Cardiac fibroblast (primary cell): Measurements from ENCODE around the gene PAPPA.
A peak's percentile ranks its signal among the peaks of the same experiment; 100 is the strongest.

ENCODE experiments used
- DNase-seq, 2 donors: peaks; one replicate each; pipeline versions ENCODE4 v3.0.0 to v3.0.0-alpha.2; 2010; ENCODE audit warnings: low read depth in 2 of 2
- H3K4me3 ChIP-seq, 2 donors: replicated peaks in 1 of 2; 1 replicate in 1 of 2; 2 replicates in 1 of 2; pipeline ENCODE4 v1.5.1; 2011; ENCODE audit warnings: low read depth in 2 of 2, low read length in 2 of 2, mild to moderate bottlenecking in 2 of 2, moderate library complexity in 1 of 2
- TF ChIP-seq, protein P1 (sequence below): IDR thresholded peaks from one replicate; pipeline ENCODE4 v1.5.1; 2011; ENCODE audit warnings: low read depth, mild to moderate bottlenecking, low read length, inconsistent platforms

Gene PAPPA

DNA sequence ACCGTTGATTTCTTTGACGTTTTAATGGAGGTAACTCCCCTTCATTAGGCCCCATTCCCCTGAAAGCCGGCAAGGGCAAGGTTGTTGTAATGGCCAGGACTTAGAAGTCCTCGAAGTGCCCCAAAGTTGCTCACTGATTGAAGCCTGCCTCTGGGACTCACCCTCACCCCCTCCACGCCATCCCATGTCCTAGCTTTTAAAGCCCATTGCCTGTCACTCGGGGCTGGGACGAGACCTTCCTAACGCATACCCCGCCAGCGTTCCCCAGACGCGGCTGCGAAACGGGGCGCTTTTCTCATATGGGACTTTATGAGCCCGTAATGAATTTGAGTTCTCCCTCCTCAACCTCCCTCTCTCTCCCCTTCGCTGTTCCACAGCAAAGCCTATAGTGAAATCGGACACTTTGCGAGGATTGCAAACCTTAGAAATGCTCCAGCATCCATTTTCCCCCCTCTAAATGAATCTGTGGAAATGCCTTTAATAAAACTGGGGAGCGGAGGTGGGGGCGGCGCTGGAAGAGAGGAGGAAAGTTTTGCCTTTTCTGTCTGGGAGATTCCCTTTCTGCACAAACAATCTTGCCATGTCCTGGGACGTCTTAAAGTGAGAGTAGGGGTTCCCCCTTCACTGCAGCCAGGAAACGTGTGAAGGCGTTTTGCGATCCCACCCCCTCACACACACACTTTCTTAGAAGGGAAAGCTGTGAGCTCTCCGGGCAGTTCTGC lies 1.5 kb downstream of the PAPPA start:
- peak; percentile 78 to 87 for DNase-seq
- TF ChIP-seq, protein P1, sequence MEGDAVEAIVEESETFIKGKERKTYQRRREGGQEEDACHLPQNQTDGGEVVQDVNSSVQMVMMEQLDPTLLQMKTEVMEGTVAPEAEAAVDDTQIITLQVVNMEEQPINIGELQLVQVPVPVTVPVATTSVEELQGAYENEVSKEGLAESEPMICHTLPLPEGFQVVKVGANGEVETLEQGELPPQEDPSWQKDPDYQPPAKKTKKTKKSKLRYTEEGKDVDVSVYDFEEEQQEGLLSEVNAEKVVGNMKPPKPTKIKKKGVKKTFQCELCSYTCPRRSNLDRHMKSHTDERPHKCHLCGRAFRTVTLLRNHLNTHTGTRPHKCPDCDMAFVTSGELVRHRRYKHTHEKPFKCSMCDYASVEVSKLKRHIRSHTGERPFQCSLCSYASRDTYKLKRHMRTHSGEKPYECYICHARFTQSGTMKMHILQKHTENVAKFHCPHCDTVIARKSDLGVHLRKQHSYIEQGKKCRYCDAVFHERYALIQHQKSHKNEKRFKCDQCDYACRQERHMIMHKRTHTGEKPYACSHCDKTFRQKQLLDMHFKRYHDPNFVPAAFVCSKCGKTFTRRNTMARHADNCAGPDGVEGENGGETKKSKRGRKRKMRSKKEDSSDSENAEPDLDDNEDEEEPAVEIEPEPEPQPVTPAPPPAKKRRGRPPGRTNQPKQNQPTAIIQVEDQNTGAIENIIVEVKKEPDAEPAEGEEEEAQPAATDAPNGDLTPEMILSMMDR, result no peak
- peak overlapping the region; percentile 83 to 88 for H3K4me3 ChIP-seq

DNA sequence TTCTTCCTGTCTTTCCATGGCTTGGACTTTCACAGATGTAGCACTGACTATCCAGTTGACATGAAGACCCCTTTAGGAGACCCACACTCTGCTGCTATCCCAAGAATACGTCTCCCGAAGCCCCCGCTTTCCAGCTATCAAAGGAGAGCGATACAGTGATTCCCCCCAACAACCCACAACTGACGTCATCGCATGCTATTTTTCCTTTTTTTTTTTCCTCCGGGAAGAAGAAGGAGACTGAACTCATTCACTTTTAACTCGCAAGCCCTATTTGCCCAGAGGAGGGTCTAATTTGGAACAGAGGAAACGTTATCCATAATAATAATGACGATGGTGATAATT lies 2.1 kb downstream of the PAPPA start:
- DNase-seq, result peak in 1 of 2 donors; percentile 73
- TF ChIP-seq, protein P1, result no peak
- H3K4me3 ChIP-seq, result peak overlapping the region; percentile 83 to 88

DNA sequence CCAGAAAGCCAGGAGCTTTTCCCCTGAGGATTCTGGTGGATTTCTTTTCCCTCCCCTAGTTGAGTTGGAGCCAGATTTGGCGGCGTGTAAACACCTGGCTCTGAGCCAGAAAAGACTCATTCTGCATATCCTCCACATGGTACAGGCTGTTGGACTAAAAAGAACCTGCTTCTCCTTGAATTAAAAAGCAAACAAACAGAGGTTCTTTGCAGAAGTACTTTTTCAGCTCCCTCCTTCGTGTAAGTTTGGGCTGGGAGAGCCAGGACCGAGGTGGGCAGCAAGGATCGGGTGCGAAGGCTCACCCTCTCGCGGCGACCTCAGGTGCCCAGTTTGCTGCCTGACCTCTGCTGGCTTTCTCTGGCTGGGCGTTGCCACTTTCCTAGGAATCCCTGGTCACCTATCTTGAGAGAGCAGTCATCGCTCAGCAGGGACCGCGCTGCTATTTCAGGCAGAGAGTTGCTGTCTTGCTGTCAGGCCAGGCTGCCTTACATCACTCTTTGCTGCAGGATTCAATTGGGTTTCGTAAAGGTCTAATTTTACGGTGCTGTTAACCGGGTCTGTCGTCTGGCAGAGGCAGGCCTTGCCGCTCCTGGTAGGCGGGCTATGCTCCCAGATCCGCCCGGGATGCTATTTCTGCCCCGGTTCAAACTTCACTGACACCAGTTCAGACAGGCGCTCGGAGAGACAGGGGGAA lies 3.2 kb downstream of the PAPPA start:
- TF ChIP-seq, protein P1, result no peak
- DNase-seq, result peak; percentile 95 to 96
- peak overlapping the region; percentile 83 to 88 for H3K4me3 ChIP-seq

DNA sequence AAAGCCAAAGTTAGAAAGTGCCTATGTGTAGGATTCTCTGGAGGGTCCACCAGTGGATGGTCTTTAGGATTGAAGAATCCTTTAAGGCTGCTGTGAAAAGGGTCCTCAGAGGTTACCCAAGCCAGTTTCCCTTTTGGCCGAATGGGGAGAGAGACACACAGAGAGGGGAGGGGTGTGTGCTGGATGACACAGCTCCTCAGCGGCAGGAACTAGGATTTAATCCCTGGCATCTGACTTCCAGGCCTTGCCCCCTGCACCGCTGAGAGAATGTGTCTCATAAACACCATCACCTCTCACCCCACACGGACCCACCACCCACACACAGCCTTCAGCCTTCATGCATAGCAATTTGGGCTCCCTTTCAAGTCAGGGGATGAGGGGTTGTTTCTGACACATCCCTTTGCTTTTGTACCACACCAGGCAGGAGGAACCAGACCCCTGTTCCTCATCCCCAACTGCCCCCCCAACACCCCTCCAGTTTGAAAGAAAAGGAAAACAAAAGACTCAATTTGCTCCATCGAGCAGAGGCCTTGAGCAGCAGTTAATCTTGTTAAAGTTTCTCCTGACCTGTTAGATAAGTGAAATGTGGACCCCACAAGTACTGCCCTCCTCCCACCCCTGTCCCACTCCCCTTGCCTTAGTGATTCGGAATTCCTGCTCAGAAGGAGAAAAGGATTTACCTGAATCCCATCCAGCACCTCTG lies 4.0 kb downstream of the PAPPA start:
- peak overlapping the region in 1 of 2 donors; percentile 88 for H3K4me3 ChIP-seq
- DNase-seq, result peak; percentile 63 to 66
- TF ChIP-seq, protein P1, result no peak

DNA sequence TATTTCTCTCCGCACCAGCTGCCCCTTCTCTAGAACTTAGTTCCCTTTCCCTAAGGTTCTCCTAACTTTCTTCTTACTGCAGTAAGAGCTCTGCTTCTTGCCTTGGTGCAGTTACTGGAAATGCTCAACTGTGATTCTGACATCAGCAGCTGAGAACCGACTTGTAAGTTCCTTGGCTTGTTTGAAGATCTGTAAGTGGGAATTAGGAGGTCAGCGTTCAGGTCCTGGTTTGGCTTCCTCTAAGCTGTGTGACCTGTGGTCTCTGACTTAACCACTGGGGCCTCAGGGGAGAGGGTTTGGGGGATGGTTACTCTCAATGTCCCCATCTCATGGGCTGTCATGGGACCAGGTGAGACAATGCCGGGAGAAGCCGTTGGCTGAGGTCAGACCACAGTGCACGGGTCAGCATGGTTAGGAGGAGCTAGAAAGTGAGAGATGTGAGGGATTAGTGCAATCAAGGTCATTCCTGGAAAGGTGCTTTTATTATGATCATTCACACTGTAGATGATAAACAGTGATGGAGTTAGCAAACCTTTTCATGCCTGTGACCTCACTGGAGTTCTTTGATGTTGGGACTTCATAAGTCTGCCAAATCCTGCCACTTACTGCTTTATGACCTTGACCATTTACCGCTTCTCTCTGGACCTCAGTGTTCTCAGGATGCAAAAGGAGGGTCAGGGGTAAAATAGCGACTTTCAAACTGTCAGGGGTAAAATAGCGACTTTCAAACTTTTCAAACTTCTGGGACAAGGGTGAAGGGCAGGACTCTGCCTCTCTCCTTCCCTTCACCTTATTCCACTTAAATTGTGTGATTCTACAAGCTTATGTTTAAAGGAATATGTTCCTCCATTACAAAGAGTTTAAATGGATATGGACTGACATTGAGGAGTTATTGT lies 7.3 kb downstream of the PAPPA start:
- TF ChIP-seq, protein P1, result no peak
- H3K4me3 ChIP-seq, result no peak overlapping the region
- DNase-seq, result peak; percentile 55 to 61

DNA sequence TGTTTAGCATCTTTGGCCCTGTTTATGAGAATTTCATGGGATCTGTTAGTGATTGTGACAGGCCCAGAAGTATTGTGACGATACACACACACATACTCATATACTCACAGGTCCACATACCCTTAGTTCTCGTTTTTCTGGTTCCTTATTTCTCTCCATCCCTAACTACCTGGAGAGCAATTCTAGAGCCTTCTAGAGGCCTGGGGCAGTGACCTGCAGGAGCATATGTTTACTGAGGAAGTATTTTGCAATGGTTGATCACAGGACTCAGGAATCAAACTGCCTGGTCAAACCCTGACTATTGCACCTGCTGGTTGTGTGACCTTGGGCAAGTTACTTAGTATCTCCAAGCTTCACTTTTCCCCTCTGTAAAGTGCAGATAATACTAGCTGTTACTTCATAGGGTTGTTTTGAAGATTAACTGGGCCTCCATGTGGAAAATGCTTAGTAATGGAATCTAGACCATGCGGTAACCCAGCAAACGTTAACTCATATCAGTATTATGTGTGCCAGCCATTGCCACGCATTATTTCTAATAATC lies 8.7 kb downstream of the PAPPA start:
- DNase-seq, result peak in 1 of 2 donors; percentile 41
- no peak overlapping the region for H3K4me3 ChIP-seq
- TF ChIP-seq, protein P1, result no peak
